GM15510 (cell line): ENCODE measurements around the gene NCSTN.

Source experiments
- POLR2A ChIP-seq: IDR thresholded peaks from 3 replicates; pipeline ENCODE4 v1.6.1; 2011; ENCODE audit warnings: borderline replicate concordance; ENCODE audit not compliant: insufficient read length; ENCODE audit errors: extremely low read depth

Gene NCSTN

DNA sequence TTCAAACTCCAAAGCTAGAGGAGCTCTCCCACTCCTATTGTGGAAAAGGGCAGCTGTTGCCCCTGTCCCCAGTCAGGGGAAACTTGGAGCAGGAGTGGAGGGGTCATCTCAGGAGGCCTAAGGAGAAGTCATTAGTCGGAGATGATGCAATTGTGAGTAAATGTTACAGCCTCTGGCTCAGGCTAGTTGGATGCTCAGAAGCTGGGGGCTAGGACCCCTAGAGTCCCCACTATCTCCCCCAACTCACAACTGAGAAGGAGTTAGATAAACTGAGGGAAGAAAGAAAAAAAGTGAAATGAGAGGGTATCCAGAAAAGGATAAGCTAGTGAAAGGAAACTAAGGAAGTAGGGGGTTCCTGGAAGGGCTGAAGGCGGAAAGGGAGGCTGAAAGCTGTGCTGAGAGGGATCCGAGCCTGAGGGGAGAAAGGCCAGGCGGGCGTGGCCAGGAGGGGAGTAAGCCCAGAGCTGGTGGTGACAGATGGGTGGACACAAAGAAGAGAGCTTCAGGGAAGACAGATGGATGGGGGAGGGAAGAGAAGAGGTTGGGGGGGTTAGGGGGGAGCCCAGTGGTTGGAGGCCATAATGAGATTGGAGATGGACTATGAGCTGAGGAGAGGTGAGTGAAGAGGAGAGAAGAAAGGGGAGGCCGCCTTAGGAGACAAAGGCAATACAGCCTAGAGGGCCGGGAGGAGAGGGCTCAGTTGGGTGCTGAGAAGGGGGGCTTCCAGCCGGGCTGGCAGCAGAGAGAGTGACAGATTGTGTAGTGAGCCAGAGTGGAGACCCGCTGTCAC lies 19.2 kb downstream of the NCSTN start:
- TF ChIP-seq POLR2A = no peak

DNA sequence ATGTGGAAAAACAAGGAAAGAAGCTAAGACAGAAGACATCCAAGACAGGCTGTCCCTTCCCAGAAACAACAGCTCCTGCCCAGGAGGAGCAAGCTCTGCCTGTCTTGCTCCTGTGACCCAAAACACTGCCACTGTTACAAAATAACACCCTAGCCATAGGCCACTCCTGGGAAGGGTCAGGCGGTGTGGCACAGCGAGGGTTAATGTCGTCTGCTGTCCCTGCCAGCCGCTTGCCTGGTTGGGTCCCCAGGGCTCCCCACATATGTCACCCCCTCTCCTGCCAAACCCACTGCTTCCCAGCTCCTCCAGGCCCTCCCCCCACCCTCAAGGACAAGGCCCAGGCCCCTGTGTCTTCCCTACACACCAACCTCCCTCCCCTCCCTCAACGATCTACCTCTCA lies 19.8 kb downstream of the NCSTN start:
- TF ChIP-seq POLR2A = no peak

DNA sequence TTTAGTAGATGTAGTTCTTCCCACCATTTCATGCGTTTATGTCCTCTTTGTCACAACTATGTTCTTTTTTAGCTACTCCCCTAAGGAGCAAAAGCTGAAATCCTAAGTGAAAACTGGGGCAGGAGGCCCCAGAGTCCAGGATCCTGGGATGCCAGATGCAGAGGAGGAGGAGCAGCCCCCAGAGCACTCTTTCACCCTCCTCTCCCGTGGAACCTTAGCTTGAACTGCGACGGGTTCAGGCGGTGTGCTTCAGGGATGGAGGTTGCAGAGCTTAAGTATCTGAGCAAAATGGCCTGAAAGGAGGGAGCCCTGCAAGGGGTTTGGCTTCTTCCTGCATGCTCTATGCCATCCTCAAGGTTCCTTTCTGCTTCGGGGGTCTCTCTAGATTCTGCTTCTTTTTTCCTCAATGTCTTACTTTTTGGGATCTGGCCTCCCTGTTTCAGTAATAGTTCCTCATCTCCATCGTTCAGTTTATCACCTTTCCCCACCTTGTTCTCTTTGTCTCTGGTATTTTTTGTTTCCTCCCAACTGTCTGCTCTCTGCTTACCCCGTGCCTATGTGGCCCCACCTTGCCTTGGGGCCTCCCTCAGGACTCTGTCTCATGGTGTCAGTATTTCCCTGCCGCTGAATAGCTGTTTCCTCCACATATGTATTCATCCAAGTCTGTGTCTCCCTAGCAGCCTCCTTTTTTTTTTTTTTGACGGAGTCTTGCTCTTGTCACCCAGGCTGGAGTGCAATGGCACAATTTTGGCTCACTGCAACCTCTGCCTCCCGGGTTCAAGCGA lies 21.0 kb downstream of the NCSTN start:
- no peak for TF ChIP-seq POLR2A

- TF ChIP-seq POLR2A = no peak
These were observed 22.1 kb downstream of the NCSTN start for GRCh38 chr1:160365325-160365724.

DNA sequence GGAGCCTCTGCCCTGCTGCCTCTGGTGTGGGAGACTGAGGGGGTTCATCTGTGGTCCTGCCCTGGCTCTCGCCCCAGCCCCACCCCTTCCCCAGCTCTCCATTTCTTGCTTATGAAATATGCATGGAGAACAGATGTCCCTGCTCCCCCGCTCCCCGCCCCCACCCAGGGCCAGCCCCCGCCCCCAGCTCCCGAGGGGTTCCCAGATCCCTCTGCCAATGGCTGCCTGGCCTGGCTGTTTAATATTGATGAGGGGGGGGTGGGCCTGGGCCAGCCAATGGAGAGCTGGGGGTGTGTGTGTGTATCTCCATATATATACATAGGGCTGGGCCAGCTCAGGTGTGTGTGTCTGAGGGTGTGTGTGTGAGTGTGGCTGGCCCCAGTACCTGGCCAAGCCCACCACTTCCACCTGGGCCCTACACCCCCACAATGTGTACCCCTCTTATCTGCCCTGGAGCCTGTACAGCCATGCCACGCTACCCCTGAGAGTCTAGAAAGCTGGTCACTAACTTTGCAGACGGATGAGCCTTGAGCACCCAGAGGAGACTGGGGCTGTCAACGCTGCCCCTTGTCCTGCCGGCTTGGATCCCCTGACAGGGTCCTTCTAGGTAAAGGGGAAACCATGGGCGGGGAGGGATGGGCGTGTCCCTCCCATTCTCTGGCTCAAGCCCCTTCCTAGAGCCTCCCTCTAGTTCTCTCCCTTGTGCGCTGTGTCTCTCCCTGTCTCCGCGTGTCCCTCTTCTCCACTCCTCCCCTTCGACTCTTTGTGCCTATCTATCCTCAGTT lies 23.7 kb downstream of the NCSTN start, which contains the start of gene NHLH1:
NHLH1 (plus strand) TSS at position 341 of the 785 bp plus-strand sequence. CDS start 3,661 bp downstream, outside the sequence.
- no peak for TF ChIP-seq POLR2A

DNA sequence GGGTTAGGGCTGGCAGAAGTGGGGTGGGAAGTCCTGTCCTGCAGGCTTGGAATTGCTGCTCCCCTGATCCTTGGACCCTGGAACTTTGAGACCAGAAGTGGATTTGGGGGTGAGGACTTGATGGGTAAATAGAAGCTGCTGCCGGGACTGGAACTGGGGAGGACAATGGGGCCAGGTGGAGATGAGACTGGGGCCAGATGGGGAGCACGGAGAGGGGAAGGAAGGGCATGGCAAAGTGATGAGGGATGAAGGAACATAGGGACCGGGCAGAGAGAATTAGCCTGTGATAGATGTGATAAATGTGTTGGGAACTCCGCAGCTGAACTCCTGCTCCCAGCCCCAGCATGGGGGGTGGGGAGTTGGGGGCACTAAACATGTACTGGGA lies 24.3 kb downstream of the NCSTN start:
- no peak for TF ChIP-seq POLR2A

DNA sequence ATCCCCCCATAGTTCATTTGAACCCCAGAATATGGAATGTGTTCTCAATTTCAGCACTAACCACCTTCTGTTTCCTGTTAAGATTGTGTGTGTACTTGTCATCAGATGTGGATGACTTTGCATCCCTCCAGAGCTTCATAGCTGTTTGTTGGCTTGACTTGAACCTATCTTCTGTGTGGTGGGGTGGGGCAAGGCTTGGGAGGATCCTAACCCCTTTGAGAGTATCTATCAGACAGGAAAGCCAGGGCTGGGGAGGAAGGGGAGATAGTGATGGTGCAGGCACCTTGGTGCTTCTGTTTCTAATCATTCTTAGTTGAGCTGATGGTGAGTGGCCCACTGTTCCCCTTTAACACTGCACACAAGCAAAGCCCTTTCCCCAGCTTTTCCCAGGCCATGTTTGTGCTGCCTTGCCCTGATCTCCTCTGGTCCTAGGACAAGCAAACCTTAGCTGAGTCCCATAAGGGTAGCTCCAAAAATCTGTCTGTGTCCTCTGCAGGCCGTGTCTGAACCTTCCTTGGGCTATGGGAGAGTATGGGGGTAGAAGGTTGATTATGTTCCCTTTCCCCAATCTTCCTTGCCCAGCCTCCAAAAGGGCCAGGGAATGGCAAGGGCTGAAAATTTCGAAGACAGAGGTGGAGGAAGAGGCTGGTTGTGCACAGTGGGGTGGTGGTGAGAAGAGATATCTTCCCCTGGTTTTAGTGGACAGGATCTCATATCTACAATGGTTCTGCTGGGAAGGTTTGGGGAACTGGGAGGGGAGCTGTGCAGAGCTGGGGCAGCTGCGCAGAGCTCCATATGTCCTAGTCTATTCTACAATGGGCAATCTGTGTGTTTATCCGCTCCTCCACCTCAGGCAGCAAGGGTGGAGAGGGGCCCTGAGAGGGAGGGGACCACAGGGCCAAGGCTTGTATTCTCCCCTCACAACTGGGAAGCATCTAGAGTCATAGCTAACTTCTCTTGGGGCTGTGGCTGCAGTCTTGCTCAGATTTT lies 25.0 kb downstream of the NCSTN start:
- TF ChIP-seq POLR2A = no peak

DNA sequence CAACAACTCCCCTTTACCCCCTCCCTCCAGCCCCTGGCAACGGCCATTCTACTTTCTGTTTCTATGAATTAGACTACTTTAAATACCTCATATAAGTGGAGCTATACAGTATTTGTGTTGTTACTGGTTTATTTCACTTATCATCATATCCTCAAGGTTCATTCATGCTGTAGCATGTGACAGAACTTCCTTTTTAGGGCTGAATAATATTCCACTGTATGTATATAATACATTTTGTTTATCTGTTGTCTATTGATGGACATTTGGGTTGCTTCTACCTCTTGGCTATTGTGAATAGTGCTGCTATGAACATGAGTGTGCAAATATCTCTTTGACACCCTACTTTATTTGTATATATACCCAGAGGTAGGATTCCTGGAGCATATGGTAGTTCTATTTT lies 25.9 kb downstream of the NCSTN start:
- TF ChIP-seq POLR2A = no peak

GRCh38 chr1:160370561-160371345 lies 27.6 kb downstream of the NCSTN start:
- TF ChIP-seq POLR2A = no peak

DNA sequence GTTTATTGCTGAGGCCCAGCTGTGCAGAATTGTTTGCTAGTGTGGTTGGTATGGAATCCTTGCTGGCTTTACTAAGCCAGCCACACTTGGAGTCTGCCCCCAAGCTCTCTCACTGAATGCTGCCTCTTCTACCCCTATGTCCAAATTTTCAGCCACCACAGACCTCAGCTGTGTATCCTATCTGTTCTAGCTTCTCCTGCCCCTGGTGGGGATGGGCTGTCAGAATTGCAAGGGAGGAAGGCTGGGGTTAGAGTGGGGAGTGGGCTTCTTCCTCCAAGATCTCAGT lies 28.1 kb downstream of the NCSTN start:
- no peak for TF ChIP-seq POLR2A

- TF ChIP-seq POLR2A = no peak
These were observed 28.6 kb downstream of the NCSTN start for GRCh38 chr1:160371756-160372155.

GRCh38 chr1:160373696-160374095 lies 30.5 kb downstream of the NCSTN start:
- TF ChIP-seq POLR2A = no peak

GRCh38 chr1:160374306-160375110 lies 31.3 kb downstream of the NCSTN start:
- TF ChIP-seq POLR2A = no peak

GRCh38 chr1:160375788-160376524 lies 32.8 kb downstream of the NCSTN start:
- TF ChIP-seq POLR2A = no peak
